SK-N-SH (cell line): ENCODE measurements around the gene COPZ1. TPM values are rescaled to one million over a fixed set of nuclear protein-coding genes. Genes with fewer than 3 reads are reported as not detected.

Experiments
- CTCF ChIA-PET: fragments of 300-600, 350-600 bp; formaldehyde crosslinking; extraction: SDS; loops from one replicate; lab custom pipeline; 2021; lab: Yijun Ruan, JAX
- POLR2A ChIA-PET: fragments of 350-600 bp; sonication (Branson Sonifier 250); formaldehyde crosslinking; extraction: SDS; loops from one replicate; lab custom pipeline; 2020; ENCODE audit warnings: antibody characterized with exemption, inconsistent platforms; lab: Yijun Ruan, JAX
- DNase-seq: peaks from one replicate; pipeline ENCODE4 v3.0.0; 2012
- H2AFZ ChIP-seq: fragments of 200-600 bp; sonication (generic); 2 replicates; pipeline ENCODE4 v1.8.1; 2016; ENCODE audit warnings: antibody characterized with exemption, mild to moderate bottlenecking, low read depth
- H3F3A ChIP-seq: fragments of 200-600 bp; sonication (generic); replicated peaks from 2 replicates; pipeline ENCODE3; 2016; ENCODE audit warnings: antibody characterized with exemption, mild to moderate bottlenecking; ENCODE audit not compliant: insufficient read depth
- H3K27ac ChIP-seq, 2 experiments: fragments of 200-500 bp in 1 of 2; fragments of 200-600 bp in 1 of 2; sonication (Bioruptor generic) in 1 of 2; sonication (generic), shearing (Covaris generic) in 1 of 2; 2 replicates each; pipeline versions ENCODE4 v1.5.1 to v1.6.1; 2014 to 2016; ENCODE audit warnings: low read depth in 2 of 2, inconsistent platforms in 1 of 2, low read length in 1 of 2, mild to moderate bottlenecking in 1 of 2, mixed read lengths in 1 of 2
- H3K27me3 ChIP-seq: fragments of 200-600 bp; sonication (generic), shearing (Covaris generic); 2 replicates; pipeline ENCODE4 v1.6.1; 2016; ENCODE audit warnings: mixed run types; ENCODE audit not compliant: insufficient read depth
- H3K36me3 ChIP-seq, 2 experiments: fragments of 200-500 bp in 1 of 2; fragments of 200-600 bp in 1 of 2; sonication (Bioruptor generic) in 1 of 2; sonication (generic) in 1 of 2; replicated peaks in 1 of 2; 2 replicates each; pipeline versions ENCODE3 to v1.5.1; 2014 to 2016; ENCODE audit warnings: low read length in 1 of 2, mild to moderate bottlenecking in 1 of 2; ENCODE audit not compliant: insufficient read depth in 2 of 2, control insufficient read depth in 1 of 2
- H3K4me1 ChIP-seq, 2 experiments: fragments of 200-500 bp in 1 of 2; fragments of 200-600 bp in 1 of 2; sonication (Bioruptor generic) in 1 of 2; sonication (generic), shearing (Covaris generic) in 1 of 2; 2 replicates each; pipeline versions ENCODE4 v1.5.1 to v1.6.1; 2014 to 2016; ENCODE audit warnings: low read depth in 1 of 2, low read length in 1 of 2, mixed run types in 1 of 2; ENCODE audit not compliant: insufficient read depth in 2 of 2, control insufficient read depth in 1 of 2
- H3K4me2 ChIP-seq: fragments of 200-600 bp; sonication (generic), shearing (Covaris generic); 2 replicates; pipeline ENCODE4 v1.6.1; 2017; ENCODE audit warnings: mixed run types
- H3K4me3 ChIP-seq, 2 experiments: fragments of 200-500 bp in 1 of 2; fragments of 200-600 bp in 1 of 2; sonication (Bioruptor generic) in 1 of 2; sonication (generic), shearing (Covaris generic) in 1 of 2; 2 replicates each; pipeline versions ENCODE4 v1.5.1 to v1.8.1; 2014 to 2016; ENCODE audit warnings: low read depth in 2 of 2, inconsistent platforms in 1 of 2, low read length in 1 of 2, mild to moderate bottlenecking in 1 of 2, mixed read lengths in 1 of 2, moderate library complexity in 1 of 2
- H3K79me2 ChIP-seq: fragments of 200-600 bp; sonication (generic); 2 replicates; pipeline ENCODE4 v1.8.1; 2017; ENCODE audit warnings: mild to moderate bottlenecking; ENCODE audit not compliant: insufficient read depth
- H3K9ac ChIP-seq: fragments of 200-600 bp; sonication (generic); 2 replicates; pipeline ENCODE4 v1.6.1; 2017; ENCODE audit warnings: mixed run types
- H3K9me2 ChIP-seq: fragments of 200-600 bp; sonication (generic); 2 replicates; pipeline ENCODE4 v1.6.1; 2017; ENCODE audit warnings: mixed run types
- H3K9me3 ChIP-seq: fragments of 200-600 bp; sonication (generic); 2 replicates; pipeline ENCODE4 v1.6.1; 2017; ENCODE audit warnings: mixed run types, mild to moderate bottlenecking, moderate library complexity
- H4K20me1 ChIP-seq: fragments of 200-600 bp; sonication (generic); 2 replicates; pipeline ENCODE4 v1.6.1; 2017; ENCODE audit warnings: mild to moderate bottlenecking, mixed run types; ENCODE audit not compliant: insufficient read depth
- CHD2 ChIP-seq: fragments of 150-350 bp; IDR thresholded peaks from 2 replicates; pipeline ENCODE4 v1.6.1; 2018; ENCODE audit warnings: low read length; ENCODE audit not compliant: partially characterized antibody
- CTCF ChIP-seq: fragments of 200-600 bp; sonication (generic); IDR thresholded peaks from 2 replicates; pipeline ENCODE4 v1.6.1; 2017; ENCODE audit warnings: antibody characterized with exemption, mild to moderate bottlenecking, moderate library complexity
- EP300 ChIP-seq, 2 experiments: IDR thresholded peaks; 2 replicates each; pipeline versions ENCODE4 v1.4.0 to v1.6.1; 2012; ENCODE audit warnings: borderline replicate concordance in 1 of 2, low read depth in 1 of 2, low read length in 1 of 2
- FOXM1 ChIP-seq: IDR thresholded peaks from 2 replicates; pipeline ENCODE4 v1.4.0; 2012; ENCODE audit warnings: low read depth, mild to moderate bottlenecking
- GATA2 ChIP-seq: sonication (generic); formaldehyde crosslinking; IDR thresholded peaks from 2 replicates; pipeline ENCODE4 v1.5.0; 2020; ENCODE audit warnings: mild to moderate bottlenecking, missing genetic modification reagents
- MXI1 ChIP-seq: IDR thresholded peaks from 2 replicates; pipeline ENCODE4 v1.6.1; 2012; ENCODE audit warnings: mild to moderate bottlenecking, low read depth, low read length, improper control_type of control experiment
- NRF1 ChIP-seq: IDR thresholded peaks from 2 replicates; pipeline ENCODE4 v1.6.1; 2012; ENCODE audit warnings: low read depth, mild to moderate bottlenecking, low read length
- RAD21 ChIP-seq: IDR thresholded peaks from 2 replicates; pipeline ENCODE4 v1.6.1; 2012; ENCODE audit warnings: mild to moderate bottlenecking, low read length
- RCOR1 ChIP-seq: fragments of 150-350 bp; IDR thresholded peaks from 2 replicates; pipeline ENCODE4 v1.6.1; 2017; ENCODE audit warnings: antibody characterized with exemption, low read length
- RFX5 ChIP-seq: IDR thresholded peaks from 2 replicates; pipeline ENCODE4 v1.6.1; 2012; ENCODE audit warnings: mild to moderate bottlenecking, improper control_type of control experiment, low read length
- SMC3 ChIP-seq: IDR thresholded peaks from 2 replicates; pipeline ENCODE4 v1.6.1; 2012; ENCODE audit warnings: low read depth, low read length, improper control_type of control experiment
- TEAD4 ChIP-seq: IDR thresholded peaks from 2 replicates; pipeline ENCODE4 v1.4.0; 2012; ENCODE audit warnings: mild to moderate bottlenecking, borderline replicate concordance; ENCODE audit not compliant: insufficient read depth
- YY1 ChIP-seq: IDR thresholded peaks from 2 replicates; pipeline ENCODE4 v1.4.0; 2012; ENCODE audit warnings: low read depth, mild to moderate bottlenecking
- WGBS: methylation state at CpG from one replicate; pipeline ENCODE4 v1.1.6; 2017; ENCODE audit warnings: low lambda C conversion rate; 5-methylcytosine and 5-hydroxymethylcytosine counted together
- polyA plus RNA-seq, 3 experiments: library from polyadenylated mRNA; depleted of rRNA; stranded (reverse); fragments of >200 nt; gene quantifications; 2 replicates each; pipeline ENCODE4 v1.2.3, GENCODE V29; 2012
- TF ChIP-seq, protein P1 (sequence below): fragments of 150-350 bp; IDR thresholded peaks from 2 replicates; pipeline ENCODE4 v1.6.1; 2017; ENCODE audit warnings: antibody characterized with exemption, low read length, low read depth, borderline replicate concordance
- TF ChIP-seq, protein P2 (sequence below): IDR thresholded peaks from 2 replicates; pipeline ENCODE4 v1.4.0; 2012; ENCODE audit warnings: low read depth

COPZ1 gene
- polyA plus RNA-seq, 1 of the 3 experiments (the other 2 are of a cell fraction), result 111 TPM

GRCh38 chr12:54378796-54379397 is 54.0 kb downstream of the COPZ1 start (continued):
- TF ChIP-seq, protein P1, sequence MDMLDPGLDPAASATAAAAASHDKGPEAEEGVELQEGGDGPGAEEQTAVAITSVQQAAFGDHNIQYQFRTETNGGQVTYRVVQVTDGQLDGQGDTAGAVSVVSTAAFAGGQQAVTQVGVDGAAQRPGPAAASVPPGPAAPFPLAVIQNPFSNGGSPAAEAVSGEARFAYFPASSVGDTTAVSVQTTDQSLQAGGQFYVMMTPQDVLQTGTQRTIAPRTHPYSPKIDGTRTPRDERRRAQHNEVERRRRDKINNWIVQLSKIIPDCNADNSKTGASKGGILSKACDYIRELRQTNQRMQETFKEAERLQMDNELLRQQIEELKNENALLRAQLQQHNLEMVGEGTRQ, result no peak
- TF ChIP-seq FOXM1 (no peak), EP300 (IDR thresholded peaks at IDR 0.05; ENCODE audit: borderline replicate concordance in 1 of 2, low read depth in 1 of 2, low read length in 1 of 2) (no peak), TEAD4 (no peak), GATA2 (CRISPR knock-in tag) (no peak)
- TF ChIP-seq, protein P2, sequence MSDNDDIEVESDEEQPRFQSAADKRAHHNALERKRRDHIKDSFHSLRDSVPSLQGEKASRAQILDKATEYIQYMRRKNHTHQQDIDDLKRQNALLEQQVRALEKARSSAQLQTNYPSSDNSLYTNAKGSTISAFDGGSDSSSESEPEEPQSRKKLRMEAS, result no peak

GRCh38 chr12:54379398-54380201 is 54.7 kb downstream of the COPZ1 start:
- Histone ChIP-seq H3K4me3 (peak overlapping the region; percentile 54 to 63), H3K79me2 (no peaks in the 10 kb centered on the region), H3K4me2 (peak overlapping the region; percentile 87), H3K4me1 (peaks cover 0 to 30% of the 10 kb centered on the region in 2 experiments; a peak in 1 of 4 replicates), H3K9ac (peak overlapping the region; percentile 29; the same call in 1 of the 2 replicates), H3K27ac (peak overlapping the region in 1 of 2 experiments; percentile 60; a peak in 3 of 4 replicates), H2AFZ (peak overlapping the region; percentile 84; the same call in 1 of the 2 replicates), H3F3A (peaks cover 6% of the 10 kb centered on the region), H3K27me3 (no peaks in the 10 kb centered on the region), H3K9me3 (no peaks in the 10 kb centered on the region), H3K9me2 (no peaks in the 10 kb centered on the region), H3K36me3 (no peaks in the 10 kb centered on the region), H4K20me1 (no peaks in the 10 kb centered on the region)
- no peak for TF ChIP-seq YY1
- no peak for TF ChIP-seq RFX5
- peak; percentile 47 for TF ChIP-seq CHD2
- TF ChIP-seq, protein P2, result 0 out of 2 replicates have a peak, but pooled peaks have one; percentile 29
- TF ChIP-seq SMC3, result peak; percentile 88
- TF ChIP-seq MXI1, result no peak
- peak; percentile 100 for TF ChIP-seq CTCF
- peak; percentile 69 for TF ChIP-seq RCOR1
- no peak for TF ChIP-seq NRF1
- TF ChIP-seq RAD21, result peak; percentile 89
- 8% methylated on average over 19 of the region's 19 CpGs for WGBS
- CTCF ChIA-PET, result interaction anchor here (0.7 to 11.1 kb wide), 73 partner anchors 8 to 690 kb away, joined by 3 to 118 read pairs (median 6); partner anchors contain the start of genes COPZ1, HNRNPA1, HOXC10 and HOXC12
- POLR2A ChIA-PET, result interaction anchor here (0.8 to 1.2 kb wide), 5 partner anchors 8 to 99 kb away, joined by 3 to 4 read pairs (median 3); partner anchors contain the start of genes CBX5 and HNRNPA1
- peak; percentile 96 for DNase-seq
